HG02610 (cell line): ENCODE results near the gene NEK5.

Experiments
- ATAC-seq: cut with Tn5 transposase; IDR thresholded peaks from one replicate; pipeline ENCODE4 v1.9.1; 2021; ENCODE audit warnings: mild to moderate bottlenecking, moderate library complexity; ENCODE audit not compliant: unreplicated experiment

The NEK5 gene

GRCh38 chr13:52016296-52016695, 112.6 kb downstream of the NEK5 start:
- ATAC-seq: no peak

- no peak for ATAC-seq
Measured at GRCh38 chr13:52012512-52012836, 116.4 kb downstream of the NEK5 start.

- peak; percentile 100 for ATAC-seq
Measured at GRCh38 chr13:52011632-52012511, 117.0 kb downstream of the NEK5 start, which contains the start of gene ALG11. Gene ALG11, plus strand, starts transcription at chr13:52012398. Its CDS starts 21 bp downstream, at chr13:52012419.

GRCh38 chr13:52010890-52011631, 117.8 kb downstream of the NEK5 start, which contains the start of gene ATP7B:
Gene ATP7B, minus strand, starts transcription at chr13:52011450. Its CDS starts 113 bp downstream, at chr13:52011337.
- ATAC-seq: no peak

- ATAC-seq: no peak
Measured at GRCh38 chr13:52009946-52010345, 118.9 kb downstream of the NEK5 start.

GRCh38 chr13:52006523-52007245, 122.2 kb downstream of the NEK5 start:
- no peak for ATAC-seq

GRCh38 chr13:52005841-52006522, 122.9 kb downstream of the NEK5 start:
- no peak for ATAC-seq

- no peak for ATAC-seq
Measured at GRCh38 chr13:52004511-52005170, 124.2 kb downstream of the NEK5 start.

- ATAC-seq: no peak
Measured at GRCh38 chr13:52003541-52003940, 125.3 kb downstream of the NEK5 start.

- no peak for ATAC-seq
Measured at GRCh38 chr13:52002361-52002760, 126.5 kb downstream of the NEK5 start.

- ATAC-seq: peak; percentile 85
Measured at GRCh38 chr13:52001120-52001731, 127.6 kb downstream of the NEK5 start.

GRCh38 chr13:51999921-52000320, 129.0 kb downstream of the NEK5 start:
- ATAC-seq: no peak

- ATAC-seq: no peak
Measured at GRCh38 chr13:51999510-51999911, 129.4 kb downstream of the NEK5 start.

- ATAC-seq: no peak
Measured at GRCh38 chr13:51998723-51999509, 130.0 kb downstream of the NEK5 start.

GRCh38 chr13:51997641-51998330, 131.1 kb downstream of the NEK5 start:
- ATAC-seq: no peak

GRCh38 chr13:51997186-51997585, 131.7 kb downstream of the NEK5 start:
- no peak for ATAC-seq

- ATAC-seq: no peak
Measured at GRCh38 chr13:51996641-51997040, 132.2 kb downstream of the NEK5 start.
